ENCODE measurements around the gene TMEM183A.

The TMEM183A gene

GRCh38 chr1:203054184-203054583, 47.0 kb downstream of the TMEM183A start:
- H3K4me1 ChIP-seq (ENCODE audit: insufficient read depth, poor library complexity, severe bottlenecking): no peaks in the 10 kb centered on the region
- H3K36me3 ChIP-seq (ENCODE audit: low read depth): no peaks in the 10 kb centered on the region

GRCh38 chr1:203054642-203055041, 47.5 kb downstream of the TMEM183A start:
- Histone ChIP-seq H3K27me3 (ENCODE audit: insufficient read depth, poor library complexity, severe bottlenecking) (no peaks in the 10 kb centered on the region), H3K4me3 (ENCODE audit: severe bottlenecking) (no peak overlapping the region), H3K4me1 (ENCODE audit: insufficient read depth, poor library complexity, severe bottlenecking) (no peaks in the 10 kb centered on the region), H3K9me3 (ENCODE audit: severe bottlenecking) (no peaks in the 10 kb centered on the region), H3K36me3 (ENCODE audit: low read depth) (no peaks in the 10 kb centered on the region), H3K27ac (ENCODE audit: poor library complexity, severe bottlenecking) (no peak overlapping the region)
- TF ChIP-seq, protein P1, sequence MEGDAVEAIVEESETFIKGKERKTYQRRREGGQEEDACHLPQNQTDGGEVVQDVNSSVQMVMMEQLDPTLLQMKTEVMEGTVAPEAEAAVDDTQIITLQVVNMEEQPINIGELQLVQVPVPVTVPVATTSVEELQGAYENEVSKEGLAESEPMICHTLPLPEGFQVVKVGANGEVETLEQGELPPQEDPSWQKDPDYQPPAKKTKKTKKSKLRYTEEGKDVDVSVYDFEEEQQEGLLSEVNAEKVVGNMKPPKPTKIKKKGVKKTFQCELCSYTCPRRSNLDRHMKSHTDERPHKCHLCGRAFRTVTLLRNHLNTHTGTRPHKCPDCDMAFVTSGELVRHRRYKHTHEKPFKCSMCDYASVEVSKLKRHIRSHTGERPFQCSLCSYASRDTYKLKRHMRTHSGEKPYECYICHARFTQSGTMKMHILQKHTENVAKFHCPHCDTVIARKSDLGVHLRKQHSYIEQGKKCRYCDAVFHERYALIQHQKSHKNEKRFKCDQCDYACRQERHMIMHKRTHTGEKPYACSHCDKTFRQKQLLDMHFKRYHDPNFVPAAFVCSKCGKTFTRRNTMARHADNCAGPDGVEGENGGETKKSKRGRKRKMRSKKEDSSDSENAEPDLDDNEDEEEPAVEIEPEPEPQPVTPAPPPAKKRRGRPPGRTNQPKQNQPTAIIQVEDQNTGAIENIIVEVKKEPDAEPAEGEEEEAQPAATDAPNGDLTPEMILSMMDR (IDR thresholded peaks at IDR 0.05; ENCODE audit: poor library complexity, severe bottlenecking): no peak
- DNase-seq (ENCODE audit: low spot score): no peak
- ATAC-seq (ENCODE audit: low read depth): no peak

More at GRCh38 chr1:203054184-203054583, 47.0 kb downstream of the TMEM183A start:
- Histone ChIP-seq H3K27ac (ENCODE audit: poor library complexity, severe bottlenecking) (no peak overlapping the region), H3K4me3 (ENCODE audit: severe bottlenecking) (no peak overlapping the region), H3K9me3 (ENCODE audit: severe bottlenecking) (no peaks in the 10 kb centered on the region), H3K27me3 (ENCODE audit: insufficient read depth, poor library complexity, severe bottlenecking) (no peaks in the 10 kb centered on the region)
- ATAC-seq (ENCODE audit: low read depth) (no peak), DNase-seq (ENCODE audit: low spot score) (no peak)
- TF ChIP-seq, protein P1 (IDR thresholded peaks at IDR 0.05; ENCODE audit: poor library complexity, severe bottlenecking): no peak

DNA sequence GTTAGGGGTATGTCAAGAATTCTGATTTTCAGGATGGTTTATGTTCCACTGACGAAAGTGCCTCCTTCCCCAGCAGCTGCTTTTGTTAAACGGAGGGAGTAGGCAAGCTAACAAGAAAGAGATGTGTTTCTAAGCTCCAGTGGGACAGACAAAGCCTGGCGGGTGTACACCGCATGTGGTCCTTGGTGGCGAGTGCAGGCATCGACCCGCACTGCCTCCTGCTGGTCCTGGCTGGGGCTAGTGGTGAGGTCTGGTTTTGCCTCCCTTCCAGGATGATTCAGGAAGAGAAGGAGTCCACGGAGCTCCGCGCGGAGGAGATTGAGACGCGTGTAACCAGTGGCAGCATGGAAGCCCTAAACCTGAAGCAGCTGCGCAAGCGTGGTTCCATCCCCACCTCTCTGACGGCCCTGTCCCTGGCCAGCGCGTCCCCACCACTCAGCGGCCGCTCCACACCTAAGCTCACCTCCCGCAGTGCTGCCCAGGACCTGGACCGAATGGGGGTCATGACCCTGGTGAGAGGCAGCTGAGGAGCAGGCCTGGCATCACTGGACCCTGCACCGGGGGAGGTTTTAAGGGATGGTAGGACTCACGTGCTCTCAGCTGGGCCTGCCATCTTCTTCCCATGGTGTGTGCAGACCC, 48.1 kb downstream of the TMEM183A start:
- ATAC-seq (ENCODE audit: low read depth) (no peak), DNase-seq (ENCODE audit: low spot score) (no peak)
- Histone ChIP-seq H3K27ac (ENCODE audit: poor library complexity, severe bottlenecking) (no peak overlapping the region), H3K27me3 (ENCODE audit: insufficient read depth, poor library complexity, severe bottlenecking) (no peaks in the 10 kb centered on the region), H3K4me1 (ENCODE audit: insufficient read depth, poor library complexity, severe bottlenecking) (no peaks in the 10 kb centered on the region), H3K4me3 (ENCODE audit: severe bottlenecking) (no peak overlapping the region), H3K9me3 (ENCODE audit: severe bottlenecking) (no peaks in the 10 kb centered on the region), H3K36me3 (ENCODE audit: low read depth) (no peaks in the 10 kb centered on the region)
- TF ChIP-seq, protein P1 (IDR thresholded peaks at IDR 0.05; ENCODE audit: poor library complexity, severe bottlenecking): no peak

GRCh38 chr1:203056012-203056411, 48.8 kb downstream of the TMEM183A start:
- ATAC-seq (ENCODE audit: low read depth) (no peak), DNase-seq (ENCODE audit: low spot score) (no peak)
- no peaks in the 10 kb centered on the region for H3K27me3 ChIP-seq (ENCODE audit: insufficient read depth, poor library complexity, severe bottlenecking)
- H3K9me3 ChIP-seq (ENCODE audit: severe bottlenecking): no peaks in the 10 kb centered on the region
- H3K27ac ChIP-seq (ENCODE audit: poor library complexity, severe bottlenecking): no peak overlapping the region
- H3K4me1 ChIP-seq (ENCODE audit: insufficient read depth, poor library complexity, severe bottlenecking): no peaks in the 10 kb centered on the region
- TF ChIP-seq, protein P1 (IDR thresholded peaks at IDR 0.05; ENCODE audit: poor library complexity, severe bottlenecking): no peak
- H3K36me3 ChIP-seq (ENCODE audit: low read depth): no peaks in the 10 kb centered on the region
- no peak overlapping the region for H3K4me3 ChIP-seq (ENCODE audit: severe bottlenecking)

DNA sequence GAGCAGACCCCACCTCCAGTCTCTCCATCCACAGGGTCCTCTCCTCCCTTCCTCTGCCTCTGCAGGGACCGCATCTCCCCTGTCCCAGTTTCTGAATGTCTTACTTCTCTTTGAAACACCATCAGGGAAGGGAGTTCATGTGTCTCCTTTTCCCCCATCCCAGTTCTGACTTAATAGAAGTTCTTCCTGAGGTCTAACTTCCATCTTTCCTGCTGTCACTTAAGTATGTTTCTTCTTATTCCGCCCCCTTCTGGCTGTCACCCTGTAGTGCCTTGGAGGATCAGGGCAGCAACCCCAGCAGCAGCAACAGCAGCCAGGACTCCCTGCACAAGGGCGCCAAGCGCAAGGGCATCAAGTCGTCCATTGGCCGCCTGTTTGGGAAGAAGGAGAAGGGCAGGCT, 49.3 kb downstream of the TMEM183A start:
- no peak overlapping the region for H3K27ac ChIP-seq (ENCODE audit: poor library complexity, severe bottlenecking)
- H3K9me3 ChIP-seq (ENCODE audit: severe bottlenecking): no peaks in the 10 kb centered on the region
- TF ChIP-seq, protein P1 (IDR thresholded peaks at IDR 0.05; ENCODE audit: poor library complexity, severe bottlenecking): no peak
- H3K27me3 ChIP-seq (ENCODE audit: insufficient read depth, poor library complexity, severe bottlenecking): no peaks in the 10 kb centered on the region
- no peak for DNase-seq (ENCODE audit: low spot score)
- no peak for ATAC-seq (ENCODE audit: low read depth)
- no peak overlapping the region for H3K4me3 ChIP-seq (ENCODE audit: severe bottlenecking)
- H3K36me3 ChIP-seq (ENCODE audit: low read depth): no peaks in the 10 kb centered on the region
- no peaks in the 10 kb centered on the region for H3K4me1 ChIP-seq (ENCODE audit: insufficient read depth, poor library complexity, severe bottlenecking)
